ENCODE measurements around the gene SORCS3.

SORCS3 gene

GRCh38 chr10:105112862-105113261 is 471.8 kb downstream of the SORCS3 start:
- in situ Hi-C loops (cut with MboI; ENCODE audit: low pct_unique_long_range_greater_than_20kb, low sequenced_read_pairs, unreplicated experiment) = no loop called here
- TF ChIP-seq CTCF (IDR thresholded peaks at IDR 0.05; ENCODE audit: extremely low read depth, insufficient read depth, missing control alignments) = no peak
- DNase-seq (ENCODE audit: low spot score) = no peak

DNA sequence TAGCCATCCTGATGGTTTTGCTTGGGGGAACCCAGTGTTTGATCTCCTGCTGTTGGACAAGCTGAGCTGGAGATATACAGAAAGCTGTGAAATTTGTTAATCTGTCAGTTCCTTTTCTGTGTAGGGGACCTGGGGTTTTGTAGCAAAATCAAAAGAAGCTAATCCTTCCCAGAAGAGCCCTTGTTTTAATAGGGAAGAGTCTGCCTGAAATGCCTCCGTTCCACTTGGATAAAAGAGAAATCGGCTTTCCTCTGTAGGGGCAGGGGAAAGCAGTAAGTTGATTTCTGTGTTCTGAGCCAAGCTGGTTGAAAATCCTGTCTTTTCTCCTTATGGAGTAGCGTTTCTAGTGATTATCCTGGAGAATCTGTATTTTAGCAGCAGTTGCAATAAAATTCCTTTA is 472.6 kb downstream of the SORCS3 start:
- no peak for TF ChIP-seq CTCF (IDR thresholded peaks at IDR 0.05; ENCODE audit: extremely low read depth, insufficient read depth, missing control alignments)
- in situ Hi-C loops (cut with MboI; ENCODE audit: low pct_unique_long_range_greater_than_20kb, low sequenced_read_pairs, unreplicated experiment) = no loop called here
- DNase-seq (ENCODE audit: low spot score) = no peak

- TF ChIP-seq CTCF (IDR thresholded peaks at IDR 0.05; ENCODE audit: extremely low read depth, insufficient read depth, missing control alignments) = no peak
- in situ Hi-C loops (cut with MboI; ENCODE audit: low pct_unique_long_range_greater_than_20kb, low sequenced_read_pairs, unreplicated experiment) = no loop called here
- no peak for DNase-seq (ENCODE audit: low spot score)
Measured at GRCh38 chr10:105121743-105122142, 480.7 kb downstream of the SORCS3 start.

- DNase-seq (ENCODE audit: low spot score) = no peak
- no peak for TF ChIP-seq CTCF (IDR thresholded peaks at IDR 0.05; ENCODE audit: extremely low read depth, insufficient read depth, missing control alignments)
- in situ Hi-C loops (cut with MboI; ENCODE audit: low pct_unique_long_range_greater_than_20kb, low sequenced_read_pairs, unreplicated experiment) = no loop called here
Measured at GRCh38 chr10:105128111-105128510, 487.0 kb downstream of the SORCS3 start.

- no peak for DNase-seq (ENCODE audit: low spot score)
- in situ Hi-C loops (cut with MboI; ENCODE audit: low pct_unique_long_range_greater_than_20kb, low sequenced_read_pairs, unreplicated experiment) = no loop called here
- no peak for TF ChIP-seq CTCF (IDR thresholded peaks at IDR 0.05; ENCODE audit: extremely low read depth, insufficient read depth, missing control alignments)
Measured at GRCh38 chr10:105138358-105138757, 497.3 kb downstream of the SORCS3 start.

GRCh38 chr10:105139363-105139896 is 498.3 kb downstream of the SORCS3 start:
- in situ Hi-C loops (cut with MboI; ENCODE audit: low pct_unique_long_range_greater_than_20kb, low sequenced_read_pairs, unreplicated experiment) = no loop called here
- no peak for TF ChIP-seq CTCF (IDR thresholded peaks at IDR 0.05; ENCODE audit: extremely low read depth, insufficient read depth, missing control alignments)
- DNase-seq (ENCODE audit: low spot score) = no peak

DNA sequence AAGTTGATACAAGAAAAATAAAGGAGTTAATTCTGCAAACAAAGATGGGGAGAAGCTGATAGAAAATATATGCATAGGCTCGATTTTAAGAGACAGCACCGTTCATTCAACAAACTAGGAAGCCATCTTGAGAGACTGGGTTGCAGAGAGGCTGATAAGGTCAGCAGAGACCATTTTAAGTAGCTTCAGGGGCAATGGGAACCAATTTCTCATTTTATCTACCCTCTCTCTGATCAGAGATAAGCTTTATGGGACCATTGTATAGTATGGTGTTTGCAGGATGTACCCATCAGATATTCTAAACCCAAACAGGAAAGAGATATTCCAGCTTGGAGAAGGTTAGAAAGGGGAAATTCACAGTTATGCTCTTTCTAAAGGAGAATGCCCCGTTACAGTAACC is 499.5 kb downstream of the SORCS3 start:
- in situ Hi-C loops (cut with MboI; ENCODE audit: low pct_unique_long_range_greater_than_20kb, low sequenced_read_pairs, unreplicated experiment) = no loop called here
- DNase-seq (ENCODE audit: low spot score) = no peak
- TF ChIP-seq CTCF (IDR thresholded peaks at IDR 0.05; ENCODE audit: extremely low read depth, insufficient read depth, missing control alignments) = no peak
